ENCODE data around the gene LILRA6. TPM values are rescaled to one million over a fixed set of nuclear protein-coding genes. Genes with fewer than 3 reads are reported as not detected.

LILRA6 gene
- total and polyA plus RNA-seq, 2 of the 8 experiments (the other 6 are each of a cell fraction or from before 2014, with no cell fraction given): not detected

GRCh38 chr19:54188215-54188871 is 54.2 kb downstream of the LILRA6 start:
- no peak for FAIRE-seq
- H4K8ac ChIP-seq (ENCODE audit: extremely low read depth, insufficient read depth, low read length): peak overlapping the region; percentile 6; the same call in 1 of the 2 replicates
- TF ChIP-seq HDAC2 (IDR thresholded peaks at IDR 0.05; ENCODE audit: borderline replicate concordance in 1 of 2, low read depth in 2 of 2, low read length in 2 of 2) (no peak), CHD2 (IDR thresholded peaks at IDR 0.05; ENCODE audit: low read length) (no peak), CEBPB (IDR thresholded peaks at IDR 0.05; ENCODE audit: low read depth, low read length) (no peak), TCF12 (IDR thresholded peaks at IDR 0.05; ENCODE audit: low read depth, low read length) (no peak), SIN3A (conservative IDR thresholded peaks at IDR 0.05 in 1 of 2, IDR thresholded peaks at IDR 0.05 in 1 of 2; ENCODE audit: low read depth in 1 of 2, low read length in 2 of 2) (no peak)
- no peak overlapping the region for H2AK5ac ChIP-seq (ENCODE audit: low read depth, low read length)
- no peak overlapping the region for H4K5ac ChIP-seq (ENCODE audit: insufficient read length, low read depth, low read length)
- H3K4ac ChIP-seq (replicated peaks; ENCODE audit: insufficient read length, low read depth, low read length): no peak overlapping the region
- no peak overlapping the region; the same call in 1 of the 2 replicates for H3K18ac ChIP-seq (ENCODE audit: extremely low read depth, low read length)
- no peak overlapping the region for H2AFZ ChIP-seq (ENCODE audit: low read length)
- 0 out of 2 replicates have a peak overlapping the region, but pooled peaks have one; percentile 86 for H3K27ac ChIP-seq (ENCODE audit: low read depth, low read length)
- no peak overlapping the region for H2BK15ac ChIP-seq (ENCODE audit: low read length)
- no peak overlapping the region for H3K14ac ChIP-seq (ENCODE audit: insufficient read length)
- H2BK20ac ChIP-seq (ENCODE audit: low read length): no peak overlapping the region
- H3K4me3 ChIP-seq (ENCODE audit: extremely low read depth in 1 of 4, insufficient read depth in 2 of 4, low read depth in 3 of 4, low read length in 4 of 4): peak overlapping the region; percentile 60 to 96 (median 68)
- no peak overlapping the region for H2BK120ac ChIP-seq (replicated peaks; ENCODE audit: low read depth, low read length)
- no peaks in the 10 kb centered on the region for H3K27me3 ChIP-seq (replicated peaks in 1 of 4; ENCODE audit: control insufficient read depth in 3 of 4, extremely low read depth in 1 of 4, insufficient read depth in 3 of 4, low read length in 3 of 4)
- H3K56ac ChIP-seq (replicated peaks; ENCODE audit: insufficient read length, low read depth, low read length): peak overlapping the region; percentile 18
- no peak overlapping the region for H3K23ac ChIP-seq (ENCODE audit: insufficient read length)
- H3K4me1 ChIP-seq (replicated peaks in 1 of 4; ENCODE audit: control insufficient read depth in 3 of 4, insufficient read depth in 4 of 4, low read length in 3 of 4): peaks cover 3 to 12% (median 7%) of the 10 kb centered on the region in 4 experiments; a peak in 5 of 7 replicates
- H3K9ac ChIP-seq (replicated peaks in 1 of 4; ENCODE audit: extremely low read depth in 1 of 4, low read depth in 3 of 4, low read length in 3 of 4): peak overlapping the region in 3 of 4 experiments; percentile 77 to 79 (median 78); a peak in 6 of 7 replicates
- H3K79me1 ChIP-seq (ENCODE audit: low read depth, low read length): peaks cover 13% of the 10 kb centered on the region
- no peak overlapping the region for H2BK12ac ChIP-seq (ENCODE audit: low read depth, low read length)
- no peak overlapping the region for H4K91ac ChIP-seq (replicated peaks; ENCODE audit: insufficient read length, low read length)
- H4K20me1 ChIP-seq (replicated peaks in 1 of 2; ENCODE audit: control insufficient read depth in 1 of 2, insufficient read depth in 2 of 2, low read length in 2 of 2): peaks cover 0 to 12% of the 10 kb centered on the region in 2 experiments
- peaks cover 4 to 12% (median 8%) of the 10 kb centered on the region in 4 experiments; a peak in 6 of 8 replicates for H3K36me3 ChIP-seq (ENCODE audit: control insufficient read depth in 2 of 4, insufficient read depth in 4 of 4, low read length in 3 of 4)
- H3K23me2 ChIP-seq (ENCODE audit: low read depth, low read length): peaks cover 11% of the 10 kb centered on the region
- H3K4me2 ChIP-seq (ENCODE audit: insufficient read depth in 1 of 2, low read depth in 2 of 2, low read length in 2 of 2): peak overlapping the region; percentile 80 to 86
- POLR2A ChIA-PET (ENCODE audit: partially characterized antibody): interaction anchor here (1.0 to 28.7 kb wide), 6 partner anchors 9 to 78 kb away, joined by 3 to 909 read pairs (median 22); partner anchors contain the start of genes CNOT3, LENG1, RPS9 and TMC4
- WGBS, 2 experiments (ENCODE audit: extremely low coverage in 1 of 2, insufficient coverage in 1 of 2, insufficient read length in 1 of 2, insufficient replicate concordance in 2 of 2, low coverage in 1 of 2, low lambda C conversion rate in 2 of 2, missing lambda C conversion rate in 1 of 2): 52% methylated on average over 10 of the region's 12 CpGs; no CpG with 5 or more reads in 1 of the 2 experiments
- no peak for DNase-seq (ENCODE audit: low read depth in 1 of 2, low spot score in 2 of 2)
- no peaks in the 10 kb centered on the region for H3K9me3 ChIP-seq (ENCODE audit: insufficient read depth in 2 of 2, low read depth in 1 of 2, low read length in 1 of 2)
- H3K79me2 ChIP-seq (ENCODE audit: control insufficient read depth in 1 of 2, insufficient read depth in 2 of 2, low read length in 2 of 2): peaks cover 3 to 32% of the 10 kb centered on the region in 2 experiments; a peak in 3 of 4 replicates
- CTCF ChIA-PET (ENCODE audit: partially characterized antibody): interaction anchor here (0.7 to 2.3 kb wide), 10 partner anchors 8 to 129 kb away, joined by 3 to 7 read pairs (median 4); no protein-coding TSS in a partner anchor
- no peak overlapping the region; the same call in 1 of the 2 replicates for H2BK5ac ChIP-seq (ENCODE audit: low read depth, low read length)
